ENCODE measurements around the gene TADA2B.

Gene TADA2B

GRCh38 chr4:7041801-7042502 is 1.2 kb upstream of the TADA2B start:
- no peak for DNase-seq

DNA sequence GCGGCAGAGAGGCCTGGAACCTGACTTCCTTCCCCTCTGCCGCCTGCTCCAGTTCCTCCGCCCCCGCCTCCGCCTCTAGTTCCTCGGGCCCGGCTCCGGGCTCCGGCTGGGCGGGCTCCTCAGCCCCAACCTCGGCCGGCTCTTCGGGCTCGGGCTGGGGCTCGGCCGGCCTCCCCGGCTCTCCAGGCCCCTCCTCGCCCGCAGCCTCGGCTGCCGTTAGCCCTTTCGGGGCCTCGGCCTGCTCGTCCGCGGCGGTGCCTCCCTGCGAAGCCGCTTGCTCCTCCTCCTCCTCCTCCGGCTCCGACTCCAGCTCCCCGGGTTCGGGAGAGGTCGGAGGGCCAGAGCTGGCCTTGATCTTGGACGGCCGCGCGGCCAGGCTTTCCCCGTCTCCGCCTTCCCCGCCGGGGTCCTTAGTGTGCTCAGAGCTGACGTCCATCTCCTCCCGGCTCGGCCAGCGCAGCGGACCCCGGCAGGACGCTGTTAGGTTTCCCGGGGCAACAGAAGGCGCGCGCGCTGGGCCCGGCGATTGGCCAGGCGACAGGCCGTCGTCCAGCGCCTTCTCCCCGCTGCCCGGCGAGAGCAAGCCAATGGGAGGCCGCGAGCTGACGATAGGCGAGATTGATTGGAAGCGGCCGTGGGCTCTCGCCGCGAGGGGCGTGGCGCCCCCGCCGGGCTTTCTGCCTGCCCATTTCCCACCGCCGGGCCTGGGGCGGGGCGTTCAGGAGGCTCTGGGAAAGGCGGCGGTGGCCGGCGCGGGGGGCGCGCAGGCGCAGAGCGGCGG is 479 bp upstream of the TADA2B start:
- DNase-seq, result peak; percentile 83

DNA sequence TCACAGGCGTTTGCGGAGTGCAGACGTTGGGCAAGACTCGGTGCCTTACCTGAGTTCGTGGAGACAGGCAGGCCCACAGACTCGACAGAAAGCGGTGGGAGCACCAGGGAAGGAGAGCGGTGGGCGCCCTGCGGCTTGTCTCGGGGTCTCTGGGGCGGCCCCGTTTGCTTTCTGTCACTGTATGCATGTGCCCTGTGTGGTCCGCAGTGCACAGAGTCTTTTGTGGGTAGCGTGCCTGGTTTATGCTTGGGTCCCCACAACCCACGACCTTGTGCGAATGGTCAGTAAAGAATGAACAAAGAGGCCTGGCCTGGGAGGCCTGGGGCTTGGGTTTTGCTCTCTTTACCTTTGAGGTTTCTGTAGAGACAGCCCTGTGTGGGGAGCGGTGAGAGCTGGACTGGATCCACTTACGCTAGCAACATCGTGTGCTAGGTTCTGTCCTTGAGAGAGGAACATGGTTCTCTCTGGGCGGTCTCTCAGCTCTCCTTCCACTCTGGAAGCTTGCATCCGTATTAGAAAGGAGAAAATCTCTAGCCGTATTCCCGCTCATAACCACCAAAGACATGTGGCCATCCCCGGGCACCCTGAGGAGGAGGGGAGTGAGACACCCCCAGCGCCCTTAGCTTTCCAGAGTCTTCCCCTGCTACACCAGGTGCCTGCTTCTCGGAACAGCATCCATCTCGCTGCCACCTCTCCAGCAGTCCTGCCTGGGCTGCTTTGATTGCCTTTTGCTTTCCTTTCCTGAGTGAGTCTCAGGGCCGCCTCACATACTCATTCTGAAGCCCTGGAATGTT is 1.2 kb downstream of the TADA2B start:
- no peak for DNase-seq

GRCh38 chr4:7045553-7045952 is 2.4 kb downstream of the TADA2B start:
- no peak for DNase-seq

GRCh38 chr4:7045961-7046921 is 3.1 kb downstream of the TADA2B start:
- no peak for DNase-seq

GRCh38 chr4:7046971-7047370 is 3.8 kb downstream of the TADA2B start:
- no peak for DNase-seq

GRCh38 chr4:7048642-7049041 is 5.5 kb downstream of the TADA2B start:
- no peak for DNase-seq

DNA sequence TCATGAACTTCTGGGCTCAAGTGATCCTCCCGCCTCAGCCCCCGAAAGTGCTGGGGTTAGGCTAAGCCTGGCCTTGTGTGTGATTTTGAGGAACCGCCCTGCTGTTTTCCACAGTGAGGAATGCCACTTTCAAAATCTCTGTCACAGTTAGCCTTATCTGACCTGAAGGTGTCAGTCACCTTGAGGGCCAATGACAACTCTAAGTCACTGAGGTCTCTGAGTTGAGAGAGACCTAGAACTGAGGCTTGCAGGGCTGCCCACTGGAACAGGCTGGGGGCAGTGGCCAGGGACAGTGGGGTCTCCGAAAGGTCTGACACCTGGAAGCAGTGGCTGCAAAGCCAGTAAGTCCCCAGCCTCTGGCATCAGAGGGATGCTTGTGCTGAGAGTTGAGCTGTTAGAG is 6.1 kb downstream of the TADA2B start:
- DNase-seq, result no peak

DNA sequence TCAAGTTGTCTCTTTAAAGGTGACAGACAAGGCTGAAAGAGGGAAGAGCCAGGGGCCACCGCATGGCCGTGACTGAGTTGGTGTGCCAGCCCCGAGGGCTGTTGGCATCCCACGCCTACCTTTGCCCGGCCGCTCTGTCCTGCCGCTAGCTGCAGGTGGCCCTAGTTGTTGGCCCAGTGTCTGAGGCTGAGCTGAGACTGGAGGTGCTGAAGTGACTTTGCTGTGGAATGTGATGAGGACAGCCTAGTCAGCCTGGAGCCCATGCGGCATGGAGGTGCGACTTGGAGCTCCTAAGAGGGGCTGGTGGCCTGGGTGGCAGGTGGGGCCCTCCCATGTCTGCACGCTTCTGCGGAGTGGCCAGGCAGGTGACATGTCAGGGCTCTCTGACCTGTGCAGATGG is 6.6 kb downstream of the TADA2B start:
- no peak for DNase-seq

- no peak for DNase-seq
These were observed 7.4 kb downstream of the TADA2B start for GRCh38 chr4:7050481-7051143.

GRCh38 chr4:7051144-7051495 is 7.9 kb downstream of the TADA2B start:
- DNase-seq, result no peak

GRCh38 chr4:7051905-7052304 is 8.7 kb downstream of the TADA2B start:
- DNase-seq, result no peak

DNA sequence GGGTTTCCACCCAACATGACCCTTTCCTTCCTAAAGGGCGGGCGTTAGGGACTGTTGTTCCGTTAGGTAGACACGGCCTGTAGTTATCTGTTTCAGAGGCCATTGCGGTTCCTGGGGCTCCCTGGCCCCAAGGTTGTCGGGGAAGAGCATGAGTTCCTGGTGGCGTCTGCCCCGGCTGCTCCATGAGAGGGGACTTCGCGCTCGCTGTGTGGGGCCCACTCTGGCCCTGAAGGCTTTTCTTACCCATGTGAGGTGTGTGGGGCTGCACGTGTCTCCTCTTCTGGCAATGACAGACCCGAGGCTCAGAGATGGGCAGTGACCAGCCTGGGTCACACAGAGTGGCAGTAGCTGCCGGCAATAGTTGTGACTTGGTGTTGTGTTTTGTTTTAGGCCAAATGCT is 9.1 kb downstream of the TADA2B start:
- DNase-seq, result no peak

DNA sequence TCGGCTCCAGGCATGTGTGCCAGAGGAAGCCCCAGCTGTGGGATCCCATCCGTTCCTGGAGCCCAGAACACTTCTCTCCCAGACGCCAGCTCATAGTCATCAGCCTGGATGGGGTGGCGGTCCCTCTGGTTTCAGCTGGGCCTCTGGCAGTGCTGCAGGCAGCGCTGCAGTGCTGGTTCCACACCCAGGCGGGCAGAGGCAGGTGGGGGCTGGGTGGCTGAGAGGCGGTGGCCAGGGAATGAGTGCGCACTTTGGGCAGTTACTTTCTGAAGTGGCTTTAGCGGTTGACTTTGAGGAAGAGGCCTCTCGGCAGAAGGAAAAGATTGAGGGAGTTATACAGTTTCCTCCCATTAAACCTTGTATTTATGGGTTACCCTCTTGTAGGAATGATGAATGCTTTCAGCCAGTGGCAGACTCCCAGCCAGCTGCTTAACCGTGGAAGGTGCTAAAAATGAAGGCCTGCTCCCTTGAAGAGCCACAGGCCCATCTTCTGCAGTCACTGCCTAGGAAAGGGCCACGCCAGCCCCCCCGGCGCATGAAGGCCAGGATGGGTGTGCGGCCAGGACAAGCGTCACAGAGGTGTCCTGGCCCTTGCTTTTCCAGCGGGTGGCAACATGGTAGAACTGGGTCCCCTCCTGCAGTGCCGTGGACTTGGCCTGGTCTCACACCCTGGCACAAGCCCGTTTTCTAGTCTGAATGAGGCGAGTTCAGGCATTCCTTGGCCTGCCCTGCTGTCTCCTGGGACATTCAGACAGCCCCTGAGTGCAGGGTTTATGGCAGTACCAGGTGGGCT is 9.9 kb downstream of the TADA2B start:
- no peak for DNase-seq

- no peak for DNase-seq
These were observed 11.1 kb downstream of the TADA2B start for GRCh38 chr4:7054106-7054880.

DNA sequence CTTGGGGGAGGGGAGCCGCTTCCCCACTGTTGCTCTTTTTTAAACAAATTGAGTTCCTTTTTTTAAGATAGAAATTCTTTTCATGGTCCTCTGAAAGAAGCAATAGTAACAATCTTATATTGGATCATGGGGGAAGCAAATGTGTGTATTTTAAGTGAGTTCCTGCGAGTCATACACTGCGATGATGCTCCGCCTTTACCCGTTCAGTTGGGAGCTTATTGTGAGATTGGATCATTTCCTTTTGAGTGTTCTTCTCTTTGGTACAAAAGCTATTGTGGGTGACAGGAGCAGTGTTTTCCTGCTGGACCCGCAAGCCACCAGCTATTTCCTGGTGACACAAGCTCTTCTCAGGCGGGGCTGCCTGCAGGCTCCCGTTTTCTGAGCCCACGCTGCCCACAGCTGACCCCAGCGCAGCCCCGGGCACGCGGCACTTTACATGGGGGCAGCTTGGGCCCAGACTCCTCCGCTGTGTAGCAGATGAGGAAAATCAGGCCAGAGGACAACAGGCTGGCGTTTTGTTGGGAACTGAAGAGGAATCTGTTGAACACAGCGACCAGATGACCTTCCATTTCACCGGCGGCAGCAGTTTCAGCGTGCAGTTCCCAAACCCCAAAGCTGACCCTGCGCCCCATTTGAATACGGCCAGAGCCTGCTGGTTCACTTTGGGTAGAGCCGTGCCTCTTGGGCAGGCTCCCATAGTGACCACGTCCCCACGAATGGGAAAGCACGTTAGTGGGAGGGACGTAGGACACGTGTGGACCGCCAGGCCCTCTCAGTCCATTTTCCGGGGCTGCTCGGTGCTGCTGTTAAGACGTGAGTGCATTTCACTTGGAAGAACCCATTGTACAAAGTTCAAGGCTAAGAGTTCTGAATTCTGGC is 12.2 kb downstream of the TADA2B start:
- DNase-seq, result no peak

- DNase-seq, result no peak
These were observed 12.8 kb downstream of the TADA2B start for GRCh38 chr4:7055990-7056325.

GRCh38 chr4:7058792-7059191 is 15.6 kb downstream of the TADA2B start:
- no peak for DNase-seq

DNA sequence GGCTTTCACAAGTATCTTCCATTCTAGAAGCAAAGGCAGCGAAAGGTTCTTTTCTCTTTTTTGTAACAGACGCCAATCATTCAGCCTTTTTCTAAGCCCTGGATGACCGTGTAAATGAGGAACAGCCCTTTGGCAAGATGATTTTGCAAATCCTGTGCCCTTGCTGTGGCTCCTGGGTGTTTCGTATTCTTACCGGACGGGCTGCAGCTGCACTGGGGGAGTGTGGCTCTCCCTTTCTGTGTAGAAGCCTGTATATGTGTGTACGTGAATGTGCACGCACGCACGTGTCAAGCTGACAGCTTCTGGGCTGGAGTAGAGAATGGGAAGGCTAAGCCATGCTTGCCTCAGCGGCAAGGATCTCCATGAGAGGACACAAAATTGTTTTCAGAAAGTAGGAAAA is 16.5 kb downstream of the TADA2B start:
- DNase-seq, result no peak
